NCI-H2196 treated with DMSO at 0.1 percent for 48 hours (cell line): ENCODE measurements around the gene ABR.
"Not testable (repeated sequence)": the region's sequence is repeated elsewhere in the genome, so short reads cannot be mapped to it uniquely, and the experiment has no call there.

Source experiments
- DNase-seq: peaks from one replicate; lab custom pipeline; 2025; ENCODE audit not compliant: unreplicated experiment; lab: John Stamatoyannopoulos, UW

The ABR gene

GRCh38 chr17:1097972-1098744, 81.6 kb downstream of the ABR start:
- not testable (repeated sequence) for DNase-seq

DNA sequence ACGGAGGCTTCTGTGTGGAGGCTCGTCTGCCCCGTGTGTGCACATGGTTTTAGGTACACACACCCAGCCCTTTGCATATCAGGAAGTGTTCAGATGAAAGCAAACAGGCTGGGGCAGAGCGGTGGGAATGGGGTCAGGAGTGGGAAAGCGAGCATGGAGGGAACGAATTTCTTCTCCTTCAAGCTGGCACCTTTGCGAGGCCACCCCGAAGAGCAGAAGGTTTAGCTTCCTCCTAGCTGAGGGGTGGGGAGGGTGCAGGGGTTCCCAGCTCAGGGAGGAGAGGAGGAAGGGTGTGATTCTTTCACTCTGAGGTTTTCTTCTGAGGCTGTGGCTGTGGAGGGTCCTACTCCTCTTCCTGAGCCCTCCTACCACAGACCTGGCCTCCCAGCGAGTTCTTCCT, 83.6 kb downstream of the ABR start:
- DNase-seq: no peak

GRCh38 chr17:1095853-1096173, 84.0 kb downstream of the ABR start:
- no peak for DNase-seq

GRCh38 chr17:1095090-1095852, 84.5 kb downstream of the ABR start:
- no peak for DNase-seq

DNA sequence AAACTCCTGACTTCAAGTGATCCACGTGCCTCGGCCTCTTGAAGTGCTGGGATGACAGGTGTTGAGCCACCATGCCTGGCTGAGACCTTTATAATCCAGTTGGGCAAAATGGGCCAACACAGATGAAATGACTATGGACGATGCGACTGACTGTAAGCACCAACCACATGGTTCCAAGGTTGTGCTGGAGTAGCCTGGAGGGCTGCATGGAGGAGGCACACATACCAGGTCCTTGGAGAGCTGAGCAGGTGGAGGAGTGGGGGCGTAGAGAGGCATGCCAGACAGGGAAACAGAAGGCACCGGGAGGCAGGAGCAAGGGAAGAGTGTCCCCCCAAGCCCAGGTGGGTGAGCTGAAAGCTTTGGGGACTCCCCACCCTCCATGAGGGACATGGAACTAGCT, 85.2 kb downstream of the ABR start:
- DNase-seq: no peak

- DNase-seq: no peak
These were observed 87.9 kb downstream of the ABR start for GRCh38 chr17:1091900-1092299.

DNA sequence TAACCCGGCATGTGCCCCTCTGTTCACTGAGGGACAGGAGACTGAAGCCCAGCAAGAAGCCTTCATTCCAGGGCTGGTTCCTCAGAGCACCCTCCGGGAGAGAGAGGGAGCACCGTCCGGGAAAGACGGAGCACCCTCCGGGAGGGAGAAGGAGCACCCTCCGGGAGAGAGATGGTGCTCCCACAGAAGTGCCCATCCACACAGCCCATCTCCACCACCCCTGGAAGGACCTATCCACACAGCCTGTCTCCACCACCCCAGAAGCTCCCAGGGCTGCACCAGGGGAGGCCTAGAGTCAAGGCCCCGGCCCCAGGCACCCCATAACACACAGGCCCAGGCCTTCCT, 88.6 kb downstream of the ABR start:
- DNase-seq: no peak

DNA sequence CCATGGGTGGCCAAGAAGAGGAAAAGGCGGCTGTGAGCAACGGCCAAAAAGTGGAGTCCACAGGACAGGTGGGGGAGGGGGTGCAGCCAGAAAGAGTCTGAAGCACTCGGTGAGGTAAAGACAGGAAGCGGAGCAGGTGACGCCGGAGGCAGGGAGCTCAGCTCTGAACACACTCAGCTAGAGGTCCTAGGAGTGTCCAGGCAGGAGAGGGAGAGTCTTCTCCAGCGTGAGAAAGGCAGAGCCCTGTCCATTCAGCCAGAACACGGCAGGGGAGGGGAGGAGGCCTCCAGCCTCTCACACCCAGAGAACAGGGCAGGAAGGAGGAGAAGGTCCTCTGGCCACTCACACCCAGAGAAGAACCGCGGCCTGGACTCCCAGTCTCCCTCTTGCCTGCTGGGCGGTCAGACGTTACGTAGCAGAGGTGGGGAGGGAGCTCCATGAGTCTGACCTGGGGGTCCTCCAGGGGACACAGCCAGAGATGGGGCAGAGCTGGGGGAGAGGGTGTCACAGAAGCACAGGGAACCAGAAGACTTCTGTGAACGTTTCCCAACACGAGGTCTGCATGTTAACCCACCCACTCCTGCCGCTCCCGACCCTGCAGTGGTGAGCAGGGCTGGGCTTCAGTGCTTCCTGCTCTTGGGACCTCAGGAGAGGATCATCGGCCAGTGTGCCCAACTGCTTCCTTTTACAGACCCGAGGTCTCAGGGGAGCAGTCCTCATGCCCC, 89.2 kb downstream of the ABR start:
- no peak for DNase-seq

DNA sequence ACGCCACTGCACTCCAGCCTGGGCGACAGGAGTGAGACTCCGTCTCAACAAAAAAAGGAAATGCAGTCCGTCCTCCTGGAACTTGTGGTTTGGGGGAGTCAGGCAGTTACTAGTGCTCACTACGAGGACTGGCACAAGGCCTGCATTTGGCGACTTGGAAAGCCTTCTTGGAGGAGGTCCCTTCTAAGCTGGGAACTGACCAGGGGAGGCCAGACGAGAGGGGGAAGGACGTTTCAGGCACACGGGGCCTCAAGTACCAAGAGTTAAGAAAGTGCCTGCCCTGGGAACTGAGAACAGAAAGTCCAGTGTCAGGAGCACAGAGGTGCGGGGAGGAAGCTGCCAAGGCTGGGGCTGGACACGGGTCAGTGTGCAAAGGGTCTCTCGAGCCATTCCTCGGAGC, 89.9 kb downstream of the ABR start:
- DNase-seq: no peak

DNA sequence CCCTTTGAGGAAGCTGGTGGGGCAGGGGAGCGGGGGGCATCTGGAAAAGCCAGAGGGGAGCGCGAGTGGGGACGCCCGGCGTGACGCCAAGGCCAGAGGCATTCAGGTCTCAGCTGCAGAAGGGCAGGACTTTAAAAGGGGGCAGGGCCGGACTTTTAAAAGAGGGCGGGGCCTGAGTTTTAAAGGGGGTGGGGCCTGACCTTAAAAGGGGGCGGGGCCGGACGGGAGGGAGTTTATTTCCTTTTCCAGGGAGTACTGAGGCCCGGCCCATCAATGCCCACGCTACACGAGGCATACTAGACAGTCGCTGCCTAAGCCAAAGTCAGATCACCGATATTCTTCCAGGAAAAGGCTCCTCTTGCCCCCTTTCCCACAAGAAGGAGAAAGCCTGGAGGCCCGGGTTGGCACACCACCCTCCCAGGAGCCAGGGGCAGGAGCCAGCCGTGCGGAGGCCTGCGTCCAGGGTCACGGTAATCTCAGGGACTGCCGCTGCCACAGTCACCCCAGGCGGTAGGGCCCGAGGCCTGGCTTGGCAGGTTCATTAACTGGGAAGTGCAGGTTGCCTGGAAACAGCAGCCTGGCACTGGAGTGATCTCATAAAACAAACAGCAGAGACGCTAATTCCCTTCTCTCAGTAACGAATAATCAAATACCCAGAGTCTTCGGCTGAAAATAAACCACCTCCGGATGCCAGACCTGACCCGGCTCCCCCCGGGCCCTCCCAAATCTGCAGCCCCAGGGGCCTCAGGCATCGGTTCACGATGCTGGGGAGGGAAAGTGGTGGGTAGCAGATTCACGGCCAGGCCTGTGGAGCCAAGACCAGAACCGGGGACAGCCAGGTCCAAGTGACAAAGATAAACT, 92.2 kb downstream of the ABR start:
- DNase-seq: peak; percentile 71

- no peak for DNase-seq
These were observed 96.2 kb downstream of the ABR start for GRCh38 chr17:1083451-1084187.

GRCh38 chr17:1082579-1082978, 97.2 kb downstream of the ABR start:
- DNase-seq: no peak

GRCh38 chr17:1078831-1079561, 100.8 kb downstream of the ABR start:
- no peak for DNase-seq

DNA sequence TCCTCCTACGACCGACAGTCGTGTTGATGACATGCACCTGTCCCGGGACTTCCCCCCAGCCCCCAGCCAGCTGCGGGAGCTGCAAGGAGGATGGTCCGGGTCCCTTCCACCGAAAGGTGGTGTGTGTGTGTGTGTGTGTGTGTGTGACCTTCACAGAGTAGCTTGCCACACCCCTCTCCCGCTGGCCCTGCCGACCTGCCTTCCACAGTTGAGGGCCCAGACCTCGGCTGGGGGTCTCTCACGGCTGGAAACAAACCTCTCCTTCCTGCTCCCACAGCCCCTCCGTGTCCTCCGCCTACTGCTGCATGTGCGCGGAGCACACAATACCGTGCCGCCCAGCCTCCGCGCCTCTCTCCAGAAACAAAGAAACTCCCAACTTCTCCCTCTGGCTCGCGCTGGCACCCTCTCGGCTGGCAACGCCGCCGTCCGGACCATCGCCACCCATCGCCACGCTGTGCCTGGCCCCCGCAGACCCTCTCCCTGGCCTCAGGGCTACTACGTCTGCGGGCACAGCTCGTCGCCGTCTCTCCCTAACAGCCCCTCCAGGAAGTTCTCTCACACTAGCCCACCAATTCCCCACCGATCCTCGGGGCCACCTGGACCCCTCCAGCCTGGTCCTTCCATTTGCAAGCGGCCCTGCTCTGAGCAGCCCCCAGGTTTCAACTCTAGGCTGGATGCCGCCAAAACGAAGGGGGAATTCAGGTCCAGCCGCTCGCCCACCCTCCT, 101.6 kb downstream of the ABR start:
- DNase-seq: no peak

- DNase-seq: no peak
These were observed 102.2 kb downstream of the ABR start for GRCh38 chr17:1077581-1077985.

DNA sequence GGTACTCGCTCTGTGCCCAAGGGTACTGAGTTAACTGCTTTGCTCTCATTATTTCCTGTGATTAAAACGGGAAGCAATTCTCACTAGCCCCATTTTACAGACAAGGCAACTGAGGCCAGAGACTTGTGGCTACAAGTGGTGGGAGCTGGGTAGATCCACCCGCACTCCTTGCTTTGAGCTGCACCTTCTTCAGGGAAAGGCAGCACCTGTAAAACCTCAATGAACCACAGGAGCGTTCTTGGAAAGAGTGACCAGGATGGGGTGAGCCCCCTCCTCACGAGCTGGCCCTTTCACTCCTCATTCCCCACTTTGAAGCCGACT, 102.8 kb downstream of the ABR start:
- DNase-seq: no peak

GRCh38 chr17:1076299-1076981, 103.3 kb downstream of the ABR start:
- no peak for DNase-seq

DNA sequence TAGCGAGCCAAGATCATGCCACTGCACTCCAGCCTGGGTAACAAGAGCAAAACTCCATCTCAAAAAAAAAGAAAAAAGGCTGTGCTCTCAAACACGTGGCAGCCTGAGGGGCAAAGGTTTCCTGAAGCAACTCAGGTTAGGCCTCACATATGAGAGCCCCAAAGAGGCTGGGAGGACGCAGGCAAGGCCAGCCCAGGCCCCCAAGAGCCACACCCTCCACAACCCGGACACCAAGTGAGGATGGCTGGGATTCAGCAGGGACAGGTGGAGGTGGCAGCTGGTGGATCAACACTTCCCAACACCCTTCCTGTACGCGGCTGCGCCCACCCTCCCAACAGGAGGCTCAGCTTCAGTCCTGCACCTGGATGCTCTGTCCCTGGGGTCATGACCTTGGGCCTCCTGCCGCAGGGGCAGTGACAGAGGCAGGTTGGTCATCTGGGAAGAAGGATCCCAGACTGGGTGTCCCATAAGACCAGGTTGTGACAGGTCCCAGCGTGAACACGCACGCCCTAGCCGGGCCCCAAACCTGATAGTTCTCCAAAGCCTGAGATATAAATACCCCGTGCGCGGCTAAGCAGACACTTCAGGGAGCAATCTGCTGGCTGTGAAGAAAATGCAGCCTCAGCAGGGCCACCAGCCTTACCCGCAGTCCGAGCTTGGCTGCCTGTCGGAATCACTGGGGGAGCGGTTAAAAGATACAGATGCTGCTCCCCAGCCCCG, 104.7 kb downstream of the ABR start:
- DNase-seq: no peak
